Left hindlimb (tissue), 1 donor: ENCODE data around the gene CACNG3.
"Not testable (repeated sequence)": the region's sequence is repeated elsewhere in the genome, so short reads cannot be mapped to it uniquely, and the experiment has no call there.

Source experiments
- DNase-seq: peaks from one replicate; pipeline ENCODE4 v3.0.0-alpha.2; 2018

Gene CACNG3

GRCh38 chr16:24281466-24281865, 25.3 kb downstream of the CACNG3 start:
- no peak for DNase-seq

DNA sequence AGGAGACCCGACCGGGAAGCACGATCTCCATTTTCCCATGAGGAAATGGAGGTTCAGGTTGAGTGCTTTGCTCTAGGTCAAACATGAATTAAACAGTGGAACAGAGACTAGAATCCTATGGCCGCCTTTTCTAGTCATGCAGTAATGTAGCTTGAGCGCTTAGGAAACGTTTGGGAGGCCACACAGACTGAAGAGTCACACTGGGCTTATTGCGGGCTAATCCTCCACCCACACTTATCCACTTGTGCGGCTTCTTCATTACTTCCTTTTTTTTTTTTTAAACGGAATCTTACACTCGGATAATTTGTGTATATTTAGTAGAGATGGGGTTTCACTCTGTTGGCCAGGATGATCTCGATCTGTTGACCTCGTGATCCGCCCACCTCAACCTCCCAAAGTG, 26.0 kb downstream of the CACNG3 start:
- DNase-seq = no peak

GRCh38 chr16:24286741-24287405, 30.7 kb downstream of the CACNG3 start:
- DNase-seq = no peak

DNA sequence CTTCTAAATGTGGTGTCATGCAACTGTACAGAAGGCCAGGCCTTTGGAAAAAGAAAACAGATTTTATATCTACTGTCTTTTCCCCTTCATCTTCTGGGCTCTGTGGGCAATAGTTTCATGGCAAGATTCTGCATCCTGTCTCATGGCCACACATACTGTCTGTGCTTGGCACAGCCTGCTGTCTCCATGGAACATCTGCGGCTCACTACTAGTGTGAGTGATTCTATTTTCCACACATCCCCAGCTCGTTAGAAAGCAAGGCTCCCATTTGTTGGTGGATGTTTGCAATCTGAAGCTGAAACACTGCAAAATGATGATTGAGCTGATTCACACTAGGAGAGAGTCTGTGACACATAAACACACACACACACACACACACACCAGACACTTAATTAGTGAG, 32.4 kb downstream of the CACNG3 start:
- DNase-seq = no peak

GRCh38 chr16:24289166-24289700, 33.1 kb downstream of the CACNG3 start:
- no peak for DNase-seq

DNA sequence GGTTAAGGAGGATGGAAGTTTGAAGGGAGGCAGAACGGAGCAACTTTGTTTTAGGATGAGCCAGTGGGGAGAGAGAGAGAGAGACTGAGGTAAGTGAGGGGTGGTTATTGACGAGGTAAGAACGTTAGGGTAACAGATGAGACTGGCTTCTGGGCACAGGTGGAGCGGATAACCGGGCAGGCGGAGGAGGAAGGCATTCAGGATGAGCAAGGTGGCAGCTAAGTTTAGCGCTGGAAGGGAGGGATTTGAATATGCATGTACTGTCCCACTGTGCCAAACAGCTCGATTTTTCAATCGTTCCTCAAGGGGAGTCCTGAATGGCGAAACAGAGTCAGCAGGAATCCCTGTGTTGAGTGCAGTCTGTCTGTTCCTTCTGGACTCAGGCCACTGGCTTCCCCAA, 35.8 kb downstream of the CACNG3 start:
- DNase-seq = no peak

GRCh38 chr16:24294131-24294530, 38.0 kb downstream of the CACNG3 start:
- DNase-seq = no peak

GRCh38 chr16:24297375-24297774, 41.2 kb downstream of the CACNG3 start:
- DNase-seq = no peak

DNA sequence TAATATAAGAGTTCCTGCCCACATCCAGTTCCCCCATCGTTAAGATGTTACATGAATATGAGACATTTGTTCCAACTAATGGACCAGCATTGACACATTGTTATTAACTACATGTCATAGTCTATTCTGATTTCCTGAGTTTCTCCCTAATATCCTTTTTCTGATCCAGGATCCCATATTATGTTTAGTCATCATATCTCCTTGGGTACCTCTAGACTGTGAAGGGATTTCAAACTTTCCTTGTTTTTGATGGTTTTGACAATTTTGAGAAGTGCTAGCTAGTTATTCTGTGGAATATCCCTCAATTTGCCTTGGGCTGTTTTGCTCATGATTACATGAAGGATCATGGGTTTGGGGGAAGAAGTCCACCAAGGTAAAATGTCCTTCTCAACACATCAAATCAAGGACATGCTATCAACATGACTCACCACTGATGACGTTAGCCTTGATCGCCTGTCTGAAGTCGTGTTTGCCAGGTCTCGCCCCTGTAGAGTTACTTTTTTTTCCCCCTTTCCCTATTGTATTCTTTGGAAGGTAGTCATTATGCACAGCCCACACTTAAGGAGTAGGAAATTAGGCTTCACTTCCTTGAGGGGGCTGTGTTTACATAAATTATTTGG, 42.5 kb downstream of the CACNG3 start:
- no peak for DNase-seq

DNA sequence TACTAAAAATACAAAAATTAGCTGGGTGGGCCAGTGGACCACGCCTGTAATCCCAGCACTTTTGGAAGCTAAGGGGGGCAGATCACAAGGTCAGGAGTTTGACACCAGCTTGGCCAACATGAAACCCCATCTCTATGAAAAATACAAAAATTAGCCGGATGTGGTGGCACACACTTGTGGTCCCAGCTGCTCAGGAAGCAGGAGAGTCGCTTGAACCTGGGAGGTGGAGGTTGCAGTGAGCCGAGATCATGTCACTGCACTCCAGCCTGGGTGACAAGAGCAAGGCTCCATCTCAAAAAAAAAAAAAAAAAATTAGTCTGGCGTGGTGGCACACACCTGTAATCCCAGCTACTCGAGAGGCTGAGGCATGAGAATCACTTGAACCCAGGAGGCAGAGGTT, 44.6 kb downstream of the CACNG3 start:
- not testable (repeated sequence) for DNase-seq

GRCh38 chr16:24302636-24303035, 46.5 kb downstream of the CACNG3 start:
- no peak for DNase-seq

GRCh38 chr16:24308200-24308599, 52.1 kb downstream of the CACNG3 start:
- no peak for DNase-seq

DNA sequence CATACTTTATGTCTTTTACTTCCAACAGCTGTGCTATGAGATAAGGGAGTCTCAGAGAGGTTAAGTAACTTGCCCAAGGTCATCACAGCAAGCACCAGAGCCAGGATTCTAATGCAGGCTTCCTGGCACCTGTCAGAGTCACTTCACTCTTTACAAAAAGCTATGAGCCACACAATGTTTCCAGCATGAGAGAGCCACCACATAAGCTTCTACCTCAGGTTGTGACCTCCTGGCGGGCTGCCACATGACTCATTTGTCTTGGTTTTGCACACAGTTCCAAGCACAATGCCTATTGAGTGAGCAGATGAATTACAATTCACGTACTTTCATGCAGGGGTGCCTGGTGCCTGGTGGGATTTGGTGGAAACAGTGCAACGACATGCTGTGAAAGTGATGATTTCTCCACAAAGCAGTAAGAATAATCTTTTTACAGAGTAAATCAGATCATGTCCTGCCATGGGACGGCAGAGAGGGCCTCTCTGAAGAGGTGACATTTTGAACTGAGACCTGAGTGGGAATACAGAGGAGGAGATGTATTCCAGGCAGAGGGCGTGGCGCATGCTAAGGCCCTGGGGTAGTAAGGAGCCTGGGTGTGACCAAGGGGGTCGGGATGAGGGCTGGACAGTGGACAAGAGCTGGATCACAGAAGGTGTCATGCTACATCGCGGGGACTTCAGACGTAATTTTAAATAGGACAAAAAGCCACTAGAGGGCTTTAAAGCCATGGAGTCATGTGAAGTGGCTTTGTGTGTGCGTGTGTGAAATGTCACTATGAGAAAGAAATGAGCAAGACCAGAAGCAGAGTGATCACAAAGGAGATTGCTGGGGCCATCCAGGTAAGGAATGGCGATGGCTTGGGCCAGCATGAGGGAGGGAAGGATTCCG, 53.4 kb downstream of the CACNG3 start:
- DNase-seq = no peak

GRCh38 chr16:24315343-24315742, 59.2 kb downstream of the CACNG3 start:
- no peak for DNase-seq

- DNase-seq = no peak
Measured at GRCh38 chr16:24318680-24319079, 62.5 kb downstream of the CACNG3 start.

DNA sequence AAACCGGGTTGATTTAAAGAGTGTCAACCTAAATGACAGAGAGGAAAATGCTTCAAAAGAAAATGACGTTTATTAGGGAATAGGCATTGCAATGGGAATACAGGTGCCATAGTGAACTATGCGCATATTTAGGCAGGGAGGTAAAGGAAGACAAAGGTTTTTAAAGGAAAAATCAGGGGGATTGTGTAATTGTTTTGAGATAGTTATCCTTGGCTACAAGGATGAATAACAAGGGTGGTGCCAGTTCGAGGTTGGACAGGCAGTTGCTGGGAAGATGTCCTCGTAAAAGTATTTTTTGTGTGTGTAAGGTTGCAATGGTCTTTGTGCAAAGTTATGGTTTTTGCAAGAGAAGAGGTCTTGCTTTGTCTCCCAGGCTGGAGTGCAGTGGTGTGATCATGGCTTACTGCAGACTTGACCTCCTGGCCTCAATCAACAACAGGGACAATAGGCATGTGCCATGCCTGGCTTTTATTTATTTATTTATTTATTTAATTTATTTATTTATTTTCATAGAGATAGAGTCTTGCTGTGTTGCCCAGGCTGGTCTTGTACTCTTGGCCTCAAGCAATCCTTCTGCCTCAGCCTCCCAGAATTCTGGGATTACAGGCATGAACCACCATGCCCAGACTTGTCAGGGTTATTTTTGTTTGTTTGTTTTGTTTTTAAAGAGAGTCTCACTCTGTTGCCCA, 63.1 kb downstream of the CACNG3 start:
- no peak for DNase-seq

DNA sequence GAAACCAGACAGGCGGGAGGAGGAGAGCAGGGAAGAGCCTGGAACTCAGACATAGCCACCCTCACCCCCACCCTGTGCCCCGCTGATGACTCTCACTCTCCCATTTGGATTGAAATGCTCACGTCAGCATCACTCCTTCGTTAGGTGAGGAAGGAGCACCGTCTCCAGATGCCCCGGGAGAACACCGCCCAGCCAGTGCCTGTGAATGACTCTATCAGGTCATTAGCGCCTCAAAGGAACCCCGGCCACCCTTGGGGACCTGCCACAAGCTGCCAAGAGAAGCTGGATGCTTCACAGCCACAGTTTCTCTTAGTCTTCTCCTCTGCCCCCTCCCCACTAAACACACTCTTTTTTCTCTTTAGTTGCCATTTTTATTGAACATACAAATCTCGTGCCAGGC, 66.0 kb downstream of the CACNG3 start:
- no peak for DNase-seq

DNA sequence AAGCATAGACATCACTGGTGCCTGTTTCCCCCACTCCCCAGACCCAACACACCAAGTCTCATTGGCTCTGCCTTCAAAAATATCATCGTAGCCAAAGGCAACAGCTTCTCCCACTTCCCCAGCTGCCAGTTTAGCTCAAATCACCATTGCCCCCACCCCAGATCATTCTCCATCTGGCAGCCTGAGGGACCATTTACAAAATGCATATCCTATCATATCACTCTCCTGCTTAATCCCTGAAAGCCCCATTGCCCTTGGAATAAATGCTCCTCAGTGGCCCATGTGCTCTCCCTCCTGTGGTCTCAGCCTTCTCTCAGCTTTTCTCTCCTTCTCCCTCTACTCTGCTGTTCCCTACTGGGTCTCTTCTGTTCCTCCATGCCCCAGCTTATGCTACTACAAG, 68.3 kb downstream of the CACNG3 start:
- no peak for DNase-seq

DNA sequence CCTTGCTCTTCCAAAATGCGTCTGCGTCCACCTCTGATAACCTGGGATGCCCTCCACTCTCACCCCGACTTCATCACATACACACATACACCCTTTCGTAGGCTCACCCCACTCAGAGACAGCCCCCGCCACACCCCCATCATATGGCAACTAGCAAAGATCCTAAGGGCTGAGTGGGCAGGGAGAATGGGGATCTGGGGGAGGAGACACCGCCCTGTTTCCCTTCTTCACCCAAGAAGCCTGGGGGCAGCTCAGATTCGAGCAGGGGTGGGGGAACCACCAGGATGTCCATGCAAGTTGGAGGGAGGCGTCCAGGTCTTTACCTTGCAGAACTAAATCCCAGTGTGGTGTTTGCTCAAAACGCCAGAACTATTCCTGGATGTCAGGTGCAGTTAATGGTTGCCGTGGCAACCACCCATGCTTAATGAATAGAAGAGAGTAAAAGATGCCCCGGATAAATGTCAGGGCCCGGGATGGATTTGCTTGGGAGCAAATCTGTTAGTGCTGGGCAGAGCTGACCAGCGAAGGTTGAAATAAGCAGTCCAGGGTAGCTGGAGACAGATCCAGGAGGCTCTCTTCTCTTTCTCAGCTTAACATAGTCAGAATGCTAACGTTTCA, 72.8 kb downstream of the CACNG3 start:
- no peak for DNase-seq

- no peak for DNase-seq
Measured at GRCh38 chr16:24332178-24332577, 76.0 kb downstream of the CACNG3 start.

GRCh38 chr16:24332582-24333090, 76.5 kb downstream of the CACNG3 start:
- no peak for DNase-seq

DNA sequence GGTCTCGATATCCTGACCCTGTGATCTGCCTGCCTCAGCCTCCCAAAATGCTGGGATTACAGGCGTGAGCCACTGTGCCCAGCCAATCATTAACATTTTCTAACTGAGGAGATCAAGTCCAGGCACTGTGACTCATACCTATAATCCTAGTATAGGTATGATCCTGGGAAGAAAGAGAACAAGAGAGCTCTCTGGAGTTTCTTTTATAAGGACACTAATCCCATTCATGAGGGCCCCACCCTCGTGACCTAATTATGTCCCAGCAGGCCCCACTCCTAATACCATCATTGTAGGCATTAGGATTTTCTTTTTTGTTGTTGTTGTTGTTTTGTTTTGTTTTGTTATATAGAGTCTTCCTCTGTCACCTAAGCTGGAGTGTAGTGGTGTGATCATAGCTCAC, 80.4 kb downstream of the CACNG3 start:
- no peak for DNase-seq
